ENCODE data around the gene EBF4.
"Not testable (repeated sequence)": the region's sequence is repeated elsewhere in the genome, so short reads cannot be mapped to it uniquely, and the experiment has no call there.

Gene EBF4

DNA sequence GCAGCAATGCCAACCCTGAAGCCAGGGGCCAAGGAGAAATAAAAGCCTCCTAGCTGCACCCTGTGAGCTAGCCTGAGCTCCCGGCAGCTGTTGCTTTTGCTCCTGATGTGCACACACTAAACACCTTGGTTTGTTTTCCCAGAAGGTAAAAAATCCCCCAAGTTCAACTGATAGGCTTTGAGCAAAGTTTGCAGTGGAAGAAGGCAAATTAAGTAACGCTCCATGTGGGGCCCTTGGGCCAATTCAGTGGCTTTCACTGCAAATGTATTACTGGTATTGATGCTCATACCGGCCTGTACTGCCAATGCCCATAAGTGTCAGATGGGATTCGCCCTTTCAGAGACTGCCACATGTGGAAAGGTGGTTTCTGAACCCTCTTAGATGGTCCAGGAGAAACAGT, 19.1 kb upstream of the EBF4 start:
- no peak for DNase-seq (ENCODE audit: low spot score)

DNA sequence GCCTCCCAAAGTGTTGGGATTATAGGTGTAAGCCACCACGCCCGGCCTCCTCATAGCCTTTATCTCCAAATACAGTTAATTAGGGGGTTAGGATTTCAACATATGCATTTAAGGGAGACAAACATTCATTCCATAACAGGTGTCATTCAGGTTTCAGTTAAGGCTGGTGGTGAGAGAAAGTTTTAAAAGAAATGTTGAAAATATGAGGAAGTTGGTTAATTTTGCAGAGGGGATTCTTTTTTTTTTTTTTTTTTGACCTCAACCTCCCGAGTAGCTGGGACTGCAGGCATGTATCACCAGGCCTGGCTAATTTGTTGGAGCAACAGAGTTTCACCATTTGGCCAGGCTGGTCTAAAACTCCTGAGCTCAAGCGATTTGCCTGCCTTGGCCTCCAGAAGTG, 12.5 kb upstream of the EBF4 start:
- DNase-seq (ENCODE audit: low spot score): no peak

DNA sequence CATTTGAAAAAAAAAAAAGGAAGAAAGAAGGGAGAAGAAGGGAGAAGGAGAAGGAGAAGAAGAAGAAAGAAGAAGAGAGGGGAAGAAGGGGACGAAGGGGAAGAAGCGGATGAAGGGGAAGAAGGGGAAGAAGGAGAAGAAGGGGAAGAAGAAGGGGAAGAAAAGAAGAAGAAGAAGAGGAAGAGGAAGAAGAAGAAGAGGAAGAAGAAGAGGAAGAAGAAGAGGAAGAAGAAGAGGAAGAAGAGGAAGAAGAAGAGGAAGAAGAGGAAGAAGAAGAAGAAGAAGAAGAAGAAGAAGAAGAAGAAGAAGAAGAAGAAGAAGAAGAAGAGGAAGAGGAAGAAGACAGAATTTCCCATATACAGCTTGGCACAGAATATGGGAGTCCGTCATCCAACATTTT, 10.5 kb upstream of the EBF4 start:
- DNase-seq (ENCODE audit: low spot score): not testable (repeated sequence)

DNA sequence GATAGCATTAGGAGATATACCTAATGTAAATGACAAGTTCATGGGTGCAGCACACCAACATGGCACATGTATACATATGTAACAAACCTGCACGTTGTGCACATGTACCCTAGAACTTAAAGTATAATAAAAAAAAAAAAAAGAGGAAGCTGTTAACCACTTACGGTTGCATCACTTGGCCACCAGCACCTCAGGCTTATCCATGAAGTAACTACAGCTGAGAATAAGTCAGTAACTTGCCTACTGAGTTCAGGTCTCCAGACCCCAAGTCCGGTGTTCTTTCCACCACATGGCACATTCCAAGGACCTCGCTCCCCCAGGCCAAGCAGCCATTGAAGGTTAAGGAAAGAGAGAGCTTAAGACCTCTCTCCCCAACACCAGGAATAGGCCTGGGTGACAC, 7.8 kb upstream of the EBF4 start:
- DNase-seq (ENCODE audit: low spot score): not testable (repeated sequence)

DNA sequence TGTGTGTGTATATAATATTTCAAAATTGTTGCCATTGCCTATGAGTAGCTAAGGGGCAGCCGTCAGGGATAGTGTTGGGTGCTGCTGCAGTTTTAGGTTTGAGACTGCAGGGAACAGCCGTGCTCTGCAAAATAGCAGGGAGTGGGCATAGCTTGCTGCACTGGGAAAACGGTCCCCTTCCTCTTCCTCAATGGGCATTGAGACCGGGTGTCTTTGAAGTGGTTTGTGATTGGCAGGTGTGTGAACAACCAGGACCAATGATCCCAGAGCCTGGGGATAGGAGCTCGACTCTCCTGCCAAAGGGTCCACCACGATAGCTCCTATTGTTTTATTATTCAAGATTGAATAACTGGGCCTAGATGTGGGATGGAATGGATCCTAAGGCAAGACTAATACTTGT, 5.1 kb upstream of the EBF4 start:
- DNase-seq (ENCODE audit: low spot score): no peak

DNA sequence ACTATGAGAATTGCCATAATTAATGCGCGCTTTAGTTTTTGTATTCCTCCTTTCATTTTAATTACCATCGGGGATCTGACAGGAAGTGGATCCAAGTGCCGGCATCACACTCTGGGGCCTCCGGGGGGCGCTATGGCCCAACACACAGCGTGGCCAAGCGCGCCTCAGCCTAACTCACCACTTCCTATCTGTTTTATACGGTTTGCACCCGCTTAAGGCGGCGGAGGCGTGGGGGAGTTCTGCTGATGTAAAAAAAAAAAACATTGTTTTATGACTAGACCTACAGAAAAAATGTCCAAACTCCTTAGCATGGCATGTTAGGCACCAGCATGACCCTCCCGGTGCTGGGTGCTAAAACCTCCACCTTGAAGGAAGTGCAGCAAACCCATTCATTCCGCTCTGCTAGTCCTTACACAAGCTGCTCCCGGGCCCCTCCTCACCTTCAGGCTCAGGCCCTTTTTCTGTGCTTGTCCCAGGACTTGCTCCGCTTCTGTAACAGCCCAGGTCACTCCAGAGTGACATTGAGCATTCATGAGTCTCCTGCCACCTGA, 4.5 kb upstream of the EBF4 start:
- DNase-seq (ENCODE audit: low spot score): peak; percentile 60

DNA sequence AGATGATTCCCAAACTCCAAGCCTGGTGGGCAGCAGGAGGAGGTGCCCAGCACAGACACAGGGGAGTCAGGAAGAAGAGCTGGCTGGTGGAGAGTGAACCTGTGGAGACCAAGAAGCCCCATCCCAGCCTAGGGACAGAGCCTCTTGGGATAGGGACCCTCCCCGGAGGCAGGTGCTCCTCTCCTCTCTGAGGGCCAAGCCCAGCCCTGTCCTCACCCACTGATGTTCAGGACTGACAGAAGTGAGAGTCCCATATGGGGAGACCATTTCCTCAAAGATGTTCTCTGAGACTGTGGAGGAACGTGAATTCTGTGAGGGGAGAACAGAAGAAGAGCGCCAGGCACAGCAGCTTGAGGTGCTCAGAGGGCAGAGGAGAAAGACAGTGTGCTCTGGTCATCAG, 2.4 kb upstream of the EBF4 start:
- no peak for DNase-seq (ENCODE audit: low spot score)

DNA sequence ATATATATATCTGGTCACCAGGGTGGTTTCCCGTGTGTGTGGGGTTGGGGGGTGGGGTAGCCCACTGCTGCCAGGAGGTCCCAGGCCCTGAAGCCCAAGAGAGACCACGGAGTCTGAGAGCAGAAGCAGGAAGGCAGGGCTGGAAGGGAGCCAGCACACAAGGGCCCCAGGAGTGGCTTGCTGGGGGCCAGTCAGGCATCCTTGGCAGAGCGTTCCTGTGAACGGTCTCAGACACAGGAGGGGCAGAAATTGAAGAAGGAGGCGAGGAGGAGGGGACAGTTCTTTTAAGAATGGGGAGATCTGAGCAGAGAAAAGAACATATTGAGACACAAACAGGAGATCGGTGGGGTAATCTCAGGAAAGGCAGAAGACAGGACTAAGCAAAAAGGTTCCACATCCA, 1.9 kb upstream of the EBF4 start:
- no peak for DNase-seq (ENCODE audit: low spot score)

DNA sequence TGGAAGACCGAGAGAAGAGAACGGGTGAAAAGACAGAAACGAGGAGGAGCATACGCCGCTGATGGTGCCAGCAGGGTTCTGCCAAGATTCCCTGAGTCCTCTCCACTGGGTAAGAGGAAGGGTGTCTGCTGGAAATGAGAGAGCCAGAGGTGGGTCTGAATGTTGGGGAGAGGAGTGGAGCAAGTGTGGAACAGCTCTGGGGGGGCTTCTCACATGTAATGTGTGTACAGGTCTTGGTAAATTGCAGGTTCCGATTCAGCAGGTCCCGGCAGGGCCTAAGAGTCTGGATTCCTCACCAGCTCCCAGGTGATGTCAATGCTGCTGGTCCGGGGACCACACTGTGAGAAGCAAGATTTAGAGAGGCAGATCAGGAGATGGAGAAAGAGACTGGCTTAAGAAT, 1.5 kb upstream of the EBF4 start:
- no peak for DNase-seq (ENCODE audit: low spot score)

DNA sequence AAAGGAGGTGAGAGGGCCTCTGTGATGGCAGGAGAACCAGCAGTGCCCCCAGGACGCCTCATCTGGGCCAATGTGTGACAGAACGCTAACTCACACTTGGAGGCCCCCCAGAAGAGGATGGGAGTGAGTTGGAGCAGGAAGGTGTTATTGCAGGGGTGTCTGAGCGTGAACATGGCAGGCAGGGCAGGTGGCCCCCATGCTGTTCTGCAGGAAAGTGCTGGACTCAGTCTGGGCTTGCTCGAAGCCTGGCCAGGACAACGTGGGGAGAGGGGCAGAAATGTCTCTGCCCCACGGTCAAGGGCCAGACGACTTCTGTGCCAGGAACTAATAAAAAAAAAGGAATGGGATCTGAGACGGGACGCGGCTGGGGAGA, 931 bp upstream of the EBF4 start:
- DNase-seq (ENCODE audit: low spot score): no peak

DNA sequence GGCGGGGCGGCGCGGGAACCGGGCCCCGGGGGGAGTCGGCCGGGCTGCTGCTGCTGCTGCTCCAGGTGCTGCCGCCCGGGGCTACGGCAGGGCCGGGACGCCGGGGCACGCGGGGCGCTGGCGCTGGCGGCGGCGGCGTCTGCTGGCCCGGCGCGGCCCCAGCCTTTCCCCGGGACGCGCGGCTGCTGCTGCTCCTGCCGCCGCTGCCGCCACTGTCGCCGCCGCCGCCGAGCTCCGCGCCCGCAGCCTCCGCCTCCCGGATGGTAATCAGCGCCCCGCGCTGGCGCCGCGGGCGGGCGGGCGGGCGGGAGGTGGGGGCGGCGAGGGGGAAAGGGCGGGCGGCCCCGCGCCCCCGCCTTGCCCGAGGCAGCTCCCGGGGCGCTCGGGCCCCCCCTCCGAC, 306 bp downstream of the EBF4 start:
- no peak for DNase-seq (ENCODE audit: low spot score)

DNA sequence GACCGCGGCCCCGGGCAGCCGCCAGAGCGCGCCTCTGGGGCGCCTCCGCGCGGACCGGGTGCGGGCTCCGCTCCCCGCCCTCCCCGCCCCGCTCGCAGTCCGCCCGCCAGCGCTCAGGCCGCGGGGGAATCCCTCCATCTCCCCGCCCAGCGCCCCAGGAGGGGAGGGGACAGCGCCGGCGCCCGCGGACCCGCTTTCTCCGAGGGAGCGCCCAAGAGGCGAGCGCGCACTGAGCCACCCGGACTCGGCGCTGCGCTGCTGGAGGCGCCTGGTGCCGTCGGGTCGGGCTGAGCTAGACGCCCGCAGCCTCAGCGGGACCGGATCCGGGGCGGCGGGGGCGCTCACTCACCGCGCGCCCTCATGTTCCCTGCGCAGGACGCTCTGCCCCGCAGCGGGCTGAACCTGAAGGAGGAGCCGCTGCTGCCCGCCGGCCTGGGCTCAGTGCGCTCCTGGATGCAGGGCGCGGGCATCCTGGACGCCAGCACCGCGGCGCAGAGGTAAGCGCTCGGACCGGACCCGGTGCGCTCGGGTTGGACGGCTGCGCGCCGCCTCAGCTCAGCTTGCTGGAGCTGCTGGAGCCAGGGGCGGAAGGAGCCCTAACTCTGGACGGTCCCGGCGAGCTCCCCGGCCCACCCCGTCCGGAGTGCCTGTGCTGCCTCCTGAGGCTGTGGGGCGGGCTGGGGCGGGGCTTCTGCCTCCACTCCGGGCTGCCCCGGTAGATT, 867 bp downstream of the EBF4 start:
- no peak for DNase-seq (ENCODE audit: low spot score)

DNA sequence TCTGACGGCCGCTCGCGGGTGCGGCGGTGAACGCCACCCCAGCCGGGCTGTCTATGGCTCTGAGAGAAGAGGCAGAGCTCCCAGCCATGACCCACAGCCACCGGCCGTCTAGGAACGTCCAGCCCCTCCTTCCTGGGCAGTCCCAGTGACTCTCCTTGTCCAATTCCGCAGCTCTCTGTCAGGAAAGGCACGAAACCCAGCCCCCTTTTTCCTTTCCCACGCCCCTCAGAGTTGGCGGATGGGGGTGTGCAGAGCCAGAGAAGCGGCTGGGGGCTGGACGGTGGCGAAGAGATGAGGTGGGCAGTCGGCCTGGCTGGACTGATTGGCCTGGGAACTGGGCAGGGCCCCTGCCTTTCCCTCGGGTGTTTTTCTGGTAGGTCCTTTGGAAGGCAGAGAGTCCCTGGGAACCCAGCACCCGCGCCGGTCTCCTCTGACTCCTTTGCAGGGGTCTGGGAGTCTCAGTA, 1.5 kb downstream of the EBF4 start:
- no peak for DNase-seq (ENCODE audit: low spot score)

DNA sequence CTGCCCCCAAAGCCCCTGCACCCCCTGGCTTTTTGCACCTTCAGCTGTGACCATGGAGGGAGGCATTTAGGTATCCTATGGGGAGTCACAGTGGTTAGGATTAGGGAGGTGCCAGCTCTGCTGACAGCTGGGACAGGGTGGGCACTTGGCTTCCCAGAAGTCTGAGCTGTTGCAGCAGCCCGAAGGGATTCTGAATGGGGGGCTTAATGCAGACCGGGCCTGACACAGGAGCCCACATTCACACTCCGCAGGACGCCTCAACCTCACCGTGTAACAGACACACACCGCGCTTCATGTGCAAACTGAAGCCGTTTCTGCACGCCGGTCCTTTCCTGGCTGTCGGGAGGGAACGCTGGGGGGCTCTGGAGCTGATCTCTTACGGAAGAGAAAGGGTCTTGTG, 1.9 kb downstream of the EBF4 start:
- no peak for DNase-seq (ENCODE audit: low spot score)

DNA sequence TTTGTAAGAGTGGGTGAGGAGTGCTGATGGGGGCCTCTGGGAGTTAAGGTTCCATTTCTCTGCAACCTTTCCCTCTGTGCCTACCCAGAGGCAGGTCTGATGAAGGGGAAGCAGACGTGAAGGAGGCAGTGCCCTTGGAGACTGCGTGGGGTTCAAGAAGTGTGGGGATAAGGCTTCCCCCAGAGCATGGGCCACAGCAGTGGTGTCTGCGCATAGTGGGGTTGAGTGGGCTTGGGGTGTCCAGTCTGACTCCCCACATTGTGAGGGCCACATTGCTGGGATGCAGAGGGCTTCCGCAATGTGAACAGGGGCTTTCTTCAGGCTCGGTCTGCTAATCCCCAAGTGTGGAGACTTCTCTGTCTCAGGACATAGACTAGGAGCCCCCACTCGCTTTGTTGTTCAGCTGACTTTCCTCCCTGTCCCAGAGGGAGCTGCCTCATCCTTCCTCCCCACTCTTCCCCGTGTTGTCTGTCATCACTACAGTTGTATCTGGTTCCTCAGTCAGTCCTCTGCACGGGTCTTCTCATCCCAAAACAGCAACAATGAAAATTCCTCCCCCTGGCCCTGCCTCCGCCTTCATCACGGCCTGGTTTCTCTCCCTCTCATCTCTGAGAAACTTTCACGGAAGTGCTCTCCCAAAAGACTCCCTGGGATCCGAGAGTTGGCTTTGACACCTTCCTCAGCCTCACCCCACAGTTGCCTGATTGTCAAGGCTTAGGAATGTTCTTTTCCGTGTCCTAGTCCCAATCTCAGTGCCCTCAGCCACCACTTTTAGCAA, 2.8 kb downstream of the EBF4 start:
- DNase-seq (ENCODE audit: low spot score): no peak

DNA sequence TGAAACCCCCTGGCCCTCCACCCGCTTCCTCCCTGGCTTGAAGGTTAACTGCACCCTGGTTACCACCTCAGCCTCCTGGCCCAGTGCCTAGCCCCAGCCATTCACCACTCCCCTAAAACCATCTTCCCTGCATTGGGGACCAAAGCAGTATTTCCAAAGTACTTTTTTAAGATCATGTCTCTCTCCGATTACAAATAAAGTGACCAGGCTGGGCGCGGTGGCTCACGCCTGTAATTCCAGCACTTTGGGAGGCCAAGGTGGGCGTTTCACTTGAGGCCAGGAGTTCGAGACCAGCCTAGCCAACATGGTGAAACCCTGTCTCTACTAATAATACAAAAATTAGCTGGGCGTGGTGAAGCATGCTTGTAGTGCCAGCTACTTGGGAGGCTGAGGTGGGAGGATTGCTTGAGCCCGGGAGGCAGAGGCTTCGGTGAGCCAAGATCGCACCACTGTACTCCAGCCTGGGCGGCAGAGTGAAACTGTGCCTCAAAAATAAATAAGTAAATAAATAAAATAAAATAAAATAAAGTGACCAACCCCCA, 3.5 kb downstream of the EBF4 start:
- not testable (repeated sequence) for DNase-seq (ENCODE audit: low spot score)

DNA sequence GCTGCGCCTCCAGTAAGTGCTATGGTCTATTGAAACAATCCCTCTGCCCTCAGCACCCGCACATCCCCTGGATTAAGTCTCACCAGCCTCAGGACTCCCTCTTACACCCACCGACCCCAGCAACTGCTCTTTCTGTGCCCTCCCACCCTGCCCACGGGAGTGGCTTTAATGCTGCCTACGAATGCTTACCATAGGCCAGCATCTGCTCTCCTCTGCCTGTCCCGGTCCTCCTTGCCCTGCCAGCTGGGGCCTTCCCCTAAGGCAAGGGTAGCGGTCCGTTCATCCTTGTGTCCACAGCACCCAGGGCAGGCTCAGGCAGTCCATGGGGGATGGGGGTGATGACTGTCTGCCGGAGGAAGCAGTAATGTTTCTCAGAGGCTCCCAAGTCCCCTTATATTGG, 4.1 kb downstream of the EBF4 start:
- no peak for DNase-seq (ENCODE audit: low spot score)

DNA sequence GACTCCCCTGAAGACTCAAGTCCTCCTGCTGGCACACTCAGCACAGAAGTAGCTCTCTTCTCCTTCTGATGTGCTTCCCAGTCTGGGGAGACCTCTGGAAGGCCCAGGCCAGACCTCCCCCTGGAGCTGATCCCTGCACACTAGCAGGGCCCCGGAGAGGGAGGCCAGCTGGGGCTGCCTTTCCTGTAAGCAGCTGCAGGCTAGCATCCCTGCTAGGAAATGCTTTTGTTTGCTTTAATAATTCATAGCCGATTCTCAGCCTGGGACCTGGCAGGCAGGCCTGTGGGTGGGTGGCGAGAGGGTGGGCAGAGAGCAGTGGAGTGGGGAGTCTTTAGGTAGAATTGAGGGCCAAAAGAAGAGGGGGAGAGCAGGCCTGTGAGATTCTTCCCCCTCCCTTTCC, 5.2 kb downstream of the EBF4 start:
- DNase-seq (ENCODE audit: low spot score): no peak

DNA sequence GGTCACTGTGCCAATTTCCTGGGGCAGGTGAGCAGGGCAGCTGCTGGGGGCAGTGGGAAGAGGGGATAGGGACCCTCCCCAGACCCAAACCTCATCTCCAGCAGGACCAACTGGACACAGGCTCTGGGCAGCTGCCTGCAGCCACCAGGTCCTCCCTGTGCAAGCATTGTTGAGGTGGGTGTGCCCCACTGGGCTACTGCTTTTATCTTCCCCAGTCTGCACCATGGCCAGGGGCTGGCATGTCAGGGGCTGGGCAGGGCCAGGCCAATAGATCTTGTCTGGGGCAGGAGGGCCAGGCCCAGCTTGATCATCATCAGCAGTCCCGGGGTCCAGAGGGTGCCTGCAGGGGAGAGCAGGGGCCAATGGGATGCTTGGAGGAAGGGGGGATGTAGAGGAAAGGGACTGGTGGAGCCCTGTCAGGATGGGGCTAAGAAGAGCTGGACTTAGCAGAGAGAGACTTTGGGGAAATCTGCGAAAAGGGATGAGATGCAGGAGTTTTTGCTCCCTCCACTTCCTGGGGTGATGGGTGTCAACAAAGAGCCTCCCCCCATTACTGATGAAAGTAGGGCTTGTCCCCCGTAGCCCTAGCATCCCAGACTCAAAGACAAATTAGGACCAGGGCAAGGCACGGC, 5.7 kb downstream of the EBF4 start:
- DNase-seq (ENCODE audit: low spot score): no peak

DNA sequence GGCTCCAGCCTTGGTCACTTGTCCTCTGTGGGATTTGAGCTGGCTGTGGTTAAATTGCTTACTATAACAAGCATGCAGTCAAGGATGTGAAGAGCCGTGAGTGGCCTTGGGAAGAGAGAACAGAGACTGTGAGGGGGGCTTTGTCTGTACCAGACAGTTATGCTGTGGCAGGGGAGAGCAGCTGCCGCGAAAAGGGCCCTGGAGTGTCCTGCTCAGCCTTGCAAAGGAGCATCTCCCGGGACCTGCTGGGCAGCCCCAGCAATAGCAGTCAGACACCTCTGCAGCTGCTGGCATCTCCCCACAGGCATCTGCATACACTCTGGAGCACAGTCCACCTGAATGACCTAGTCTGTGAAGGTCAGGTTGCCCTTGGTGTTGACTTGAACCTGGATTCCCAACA, 6.3 kb downstream of the EBF4 start:
- DNase-seq (ENCODE audit: low spot score): no peak

DNA sequence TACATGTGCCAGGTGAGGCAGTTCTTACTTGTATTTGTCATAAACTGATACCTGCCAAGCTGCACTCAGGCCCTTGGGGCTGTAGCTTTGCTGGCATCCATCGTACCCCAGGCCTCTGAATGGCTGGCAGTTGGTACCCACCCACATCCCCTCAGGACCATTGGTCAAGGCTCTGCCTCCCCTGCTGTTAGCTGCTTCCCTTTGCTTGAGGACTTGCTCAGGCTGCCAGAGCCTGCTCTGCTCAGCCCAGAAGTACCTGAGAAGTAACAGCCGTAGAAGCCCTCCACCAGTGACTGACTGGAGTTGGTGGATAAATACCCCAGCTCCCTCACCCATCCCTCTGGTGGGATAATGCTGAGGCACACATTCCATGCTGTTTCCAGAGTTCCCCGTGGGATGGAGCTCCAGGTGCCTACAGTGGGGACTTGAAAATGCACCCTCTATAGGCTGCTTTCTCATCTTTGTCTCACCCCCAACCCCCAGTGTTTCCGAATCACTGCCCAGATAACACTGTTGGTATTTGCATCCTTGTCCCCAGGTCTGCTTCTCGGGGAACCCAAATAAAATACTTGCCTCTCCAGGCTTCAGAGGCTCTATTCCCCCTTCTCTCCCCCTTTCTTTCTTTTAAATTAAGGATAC, 7.3 kb downstream of the EBF4 start:
- DNase-seq (ENCODE audit: low spot score): no peak

DNA sequence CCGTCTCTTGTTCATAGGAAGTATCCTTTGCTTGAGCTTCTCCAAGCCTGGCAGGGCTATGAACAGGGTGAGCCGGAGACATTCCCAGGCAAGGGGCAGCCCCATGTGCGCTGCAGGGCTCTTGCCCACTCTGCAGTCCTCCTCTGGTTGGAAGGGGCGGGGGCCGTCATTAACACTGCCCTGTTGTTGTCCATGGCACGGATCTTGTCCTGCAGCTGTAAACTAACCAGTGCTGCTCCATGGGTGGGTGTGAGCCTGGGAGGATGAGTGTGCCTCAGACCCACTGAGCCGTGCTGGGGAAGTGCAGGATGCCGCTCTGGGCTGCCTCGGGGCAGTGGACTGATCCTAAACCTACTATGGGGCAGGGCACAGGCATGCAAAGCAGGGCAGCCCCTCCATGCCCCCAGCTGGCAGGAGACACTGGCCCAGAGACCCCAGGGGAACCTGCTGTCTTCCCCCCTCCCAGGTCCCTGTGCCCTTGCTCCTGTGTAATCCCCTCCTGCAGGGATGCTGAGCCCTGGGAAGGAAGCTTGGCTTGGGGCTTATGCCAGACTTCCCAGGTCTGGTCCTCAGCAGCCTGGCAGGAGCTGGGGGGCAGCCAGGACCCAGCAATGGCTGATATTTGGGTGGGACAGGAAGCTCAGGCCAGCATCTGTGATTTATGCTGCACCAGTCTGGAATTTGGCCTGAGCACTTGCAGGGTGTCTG, 8.5 kb downstream of the EBF4 start:
- no peak for DNase-seq (ENCODE audit: low spot score)

Measured in kidney capillary endothelial cell (primary cell).